PFSK-1 (cell line): ENCODE results near the gene GARIN5A.

Source experiments
- FOXP2 ChIP-seq: optimal IDR thresholded peaks from 2 replicates; pipeline ENCODE3; 2011; ENCODE audit warnings: borderline replicate concordance, control low read depth, inconsistent platforms; ENCODE audit not compliant: insufficient read depth; ENCODE audit errors: extremely low read length, extremely low read depth
- POLR2AphosphoS5 ChIP-seq: IDR thresholded peaks from 2 replicates; pipeline ENCODE4 v1.6.1; 2012; ENCODE audit warnings: low read depth, mild to moderate bottlenecking, control low read depth, low read length, moderate library complexity
- SIN3A ChIP-seq: IDR thresholded peaks from 2 replicates; pipeline ENCODE4 v1.6.1; 2012; ENCODE audit warnings: mild to moderate bottlenecking, low read length, moderate library complexity, borderline replicate concordance; ENCODE audit not compliant: insufficient read depth
- TAF1 ChIP-seq: IDR thresholded peaks from 2 replicates; pipeline ENCODE4 v1.6.1; 2012; ENCODE audit warnings: low read length, control low read depth, borderline replicate concordance; ENCODE audit not compliant: insufficient read depth
- TF ChIP-seq, protein P1 (sequence below), 2 experiments: IDR thresholded peaks; 2 replicates each; pipeline versions ENCODE4 v1.6.1 to v1.8.0; 2011 to 2012; ENCODE audit warnings: low read depth in 2 of 2, low read length in 2 of 2, control low read depth in 1 of 2, inconsistent platforms in 1 of 2, mild to moderate bottlenecking in 1 of 2, moderate library complexity in 1 of 2; ENCODE audit not compliant: insufficient read depth in 1 of 2

GARIN5A gene

DNA sequence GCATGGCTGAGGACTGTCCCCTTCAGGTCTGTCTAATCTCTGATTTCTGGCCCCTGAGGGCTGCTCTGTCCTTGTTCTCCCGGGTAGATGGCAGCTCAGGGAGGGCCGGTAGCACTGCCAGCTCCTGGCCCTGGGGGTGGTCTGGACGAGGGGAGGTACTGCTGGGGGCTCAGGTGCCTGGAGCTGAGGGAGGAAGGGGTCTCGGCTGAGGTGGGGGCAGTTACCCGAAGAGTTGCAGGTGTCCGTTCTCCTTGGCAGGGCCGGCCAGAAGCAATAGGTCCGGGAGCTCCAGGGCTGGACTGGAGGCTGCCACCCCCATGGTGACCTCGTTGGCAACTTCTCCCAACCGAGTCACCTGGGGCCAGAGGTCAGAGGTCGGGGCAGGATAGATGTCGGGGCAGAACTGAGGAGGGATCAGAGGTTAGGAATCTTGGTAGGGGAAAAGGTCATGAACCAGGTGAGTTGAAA lies 1.5 kb downstream of the GARIN5A start:
- TF ChIP-seq FOXP2 (no peak), SIN3A (no peak), POLR2AphosphoS5 (no peak), TAF1 (no peak)
- TF ChIP-seq, protein P1, sequence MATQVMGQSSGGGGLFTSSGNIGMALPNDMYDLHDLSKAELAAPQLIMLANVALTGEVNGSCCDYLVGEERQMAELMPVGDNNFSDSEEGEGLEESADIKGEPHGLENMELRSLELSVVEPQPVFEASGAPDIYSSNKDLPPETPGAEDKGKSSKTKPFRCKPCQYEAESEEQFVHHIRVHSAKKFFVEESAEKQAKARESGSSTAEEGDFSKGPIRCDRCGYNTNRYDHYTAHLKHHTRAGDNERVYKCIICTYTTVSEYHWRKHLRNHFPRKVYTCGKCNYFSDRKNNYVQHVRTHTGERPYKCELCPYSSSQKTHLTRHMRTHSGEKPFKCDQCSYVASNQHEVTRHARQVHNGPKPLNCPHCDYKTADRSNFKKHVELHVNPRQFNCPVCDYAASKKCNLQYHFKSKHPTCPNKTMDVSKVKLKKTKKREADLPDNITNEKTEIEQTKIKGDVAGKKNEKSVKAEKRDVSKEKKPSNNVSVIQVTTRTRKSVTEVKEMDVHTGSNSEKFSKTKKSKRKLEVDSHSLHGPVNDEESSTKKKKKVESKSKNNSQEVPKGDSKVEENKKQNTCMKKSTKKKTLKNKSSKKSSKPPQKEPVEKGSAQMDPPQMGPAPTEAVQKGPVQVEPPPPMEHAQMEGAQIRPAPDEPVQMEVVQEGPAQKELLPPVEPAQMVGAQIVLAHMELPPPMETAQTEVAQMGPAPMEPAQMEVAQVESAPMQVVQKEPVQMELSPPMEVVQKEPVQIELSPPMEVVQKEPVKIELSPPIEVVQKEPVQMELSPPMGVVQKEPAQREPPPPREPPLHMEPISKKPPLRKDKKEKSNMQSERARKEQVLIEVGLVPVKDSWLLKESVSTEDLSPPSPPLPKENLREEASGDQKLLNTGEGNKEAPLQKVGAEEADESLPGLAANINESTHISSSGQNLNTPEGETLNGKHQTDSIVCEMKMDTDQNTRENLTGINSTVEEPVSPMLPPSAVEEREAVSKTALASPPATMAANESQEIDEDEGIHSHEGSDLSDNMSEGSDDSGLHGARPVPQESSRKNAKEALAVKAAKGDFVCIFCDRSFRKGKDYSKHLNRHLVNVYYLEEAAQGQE (IDR thresholded peaks at IDR 0.05; ENCODE audit: insufficient read depth in 1 of 2, low read depth in 2 of 2, low read length in 2 of 2), result no peak

DNA sequence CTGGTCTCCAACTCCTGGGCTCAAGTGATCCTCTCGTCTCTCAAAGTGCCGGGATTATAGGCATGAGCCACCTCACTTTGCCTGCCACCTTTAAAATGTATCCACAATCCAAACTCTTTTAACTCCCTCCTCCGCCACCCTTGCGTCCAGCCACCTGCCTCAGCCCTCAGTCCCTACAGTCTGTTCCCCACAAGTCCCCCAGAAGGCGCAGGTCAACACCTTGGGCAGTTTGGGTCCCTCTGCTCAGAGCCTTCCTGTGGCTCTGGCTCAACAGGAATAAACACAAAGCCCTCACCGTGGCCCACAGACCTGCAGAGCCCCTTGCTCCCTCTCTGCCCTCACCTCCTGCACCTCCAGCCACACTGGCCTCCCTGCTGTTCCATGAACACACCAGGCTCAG lies 7.8 kb downstream of the GARIN5A start:
- TF ChIP-seq, protein P1 (IDR thresholded peaks at IDR 0.05; ENCODE audit: insufficient read depth in 1 of 2, low read depth in 2 of 2, low read length in 2 of 2), result no peak
- TF ChIP-seq TAF1, result no peak
- no peak for TF ChIP-seq POLR2AphosphoS5
- TF ChIP-seq SIN3A, result no peak
- no peak for TF ChIP-seq FOXP2

DNA sequence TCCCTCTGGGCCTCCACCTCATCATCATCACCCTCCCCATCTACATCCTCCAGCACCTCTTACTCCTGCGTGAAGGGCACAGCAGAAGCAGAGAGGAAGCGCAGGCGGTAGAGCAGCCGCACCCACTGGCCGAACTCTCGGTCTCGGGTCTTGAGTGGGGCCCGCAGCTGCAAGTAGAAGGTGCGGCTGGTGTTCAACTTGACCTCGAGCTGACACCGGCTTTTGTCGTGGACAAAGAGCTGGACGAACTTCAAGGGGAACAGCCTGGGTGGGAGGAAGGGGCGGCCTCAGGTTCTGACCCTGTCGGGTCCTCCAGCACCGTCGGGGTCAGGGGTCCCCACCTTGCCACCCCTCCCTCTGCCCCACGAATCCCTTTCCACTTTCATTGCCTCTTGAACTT lies 9.1 kb downstream of the GARIN5A start:
- no peak for TF ChIP-seq POLR2AphosphoS5
- no peak for TF ChIP-seq FOXP2
- TF ChIP-seq, protein P1 (IDR thresholded peaks at IDR 0.05; ENCODE audit: insufficient read depth in 1 of 2, low read depth in 2 of 2, low read length in 2 of 2), result no peak
- no peak for TF ChIP-seq SIN3A
- no peak for TF ChIP-seq TAF1

DNA sequence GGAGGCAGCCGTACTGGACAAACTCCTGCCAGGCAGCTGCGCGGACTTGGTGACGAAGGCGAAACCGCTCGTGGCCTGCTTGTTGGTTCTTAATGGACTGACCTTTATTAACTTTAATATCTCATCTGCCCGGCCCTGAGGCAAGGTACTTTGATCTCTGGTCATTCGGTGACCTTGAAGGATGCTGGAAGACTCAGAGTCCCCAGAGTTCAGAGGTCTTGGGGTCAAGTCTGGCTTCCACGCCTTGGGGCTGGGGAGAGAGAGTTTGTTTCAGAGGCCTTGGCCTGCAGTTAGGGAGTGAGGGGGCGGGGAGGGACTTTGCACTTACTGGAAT lies 10.0 kb downstream of the GARIN5A start:
- TF ChIP-seq TAF1 (no peak), SIN3A (no peak), POLR2AphosphoS5 (no peak), FOXP2 (no peak)
- TF ChIP-seq, protein P1 (IDR thresholded peaks at IDR 0.05; ENCODE audit: insufficient read depth in 1 of 2, low read depth in 2 of 2, low read length in 2 of 2), result no peak

DNA sequence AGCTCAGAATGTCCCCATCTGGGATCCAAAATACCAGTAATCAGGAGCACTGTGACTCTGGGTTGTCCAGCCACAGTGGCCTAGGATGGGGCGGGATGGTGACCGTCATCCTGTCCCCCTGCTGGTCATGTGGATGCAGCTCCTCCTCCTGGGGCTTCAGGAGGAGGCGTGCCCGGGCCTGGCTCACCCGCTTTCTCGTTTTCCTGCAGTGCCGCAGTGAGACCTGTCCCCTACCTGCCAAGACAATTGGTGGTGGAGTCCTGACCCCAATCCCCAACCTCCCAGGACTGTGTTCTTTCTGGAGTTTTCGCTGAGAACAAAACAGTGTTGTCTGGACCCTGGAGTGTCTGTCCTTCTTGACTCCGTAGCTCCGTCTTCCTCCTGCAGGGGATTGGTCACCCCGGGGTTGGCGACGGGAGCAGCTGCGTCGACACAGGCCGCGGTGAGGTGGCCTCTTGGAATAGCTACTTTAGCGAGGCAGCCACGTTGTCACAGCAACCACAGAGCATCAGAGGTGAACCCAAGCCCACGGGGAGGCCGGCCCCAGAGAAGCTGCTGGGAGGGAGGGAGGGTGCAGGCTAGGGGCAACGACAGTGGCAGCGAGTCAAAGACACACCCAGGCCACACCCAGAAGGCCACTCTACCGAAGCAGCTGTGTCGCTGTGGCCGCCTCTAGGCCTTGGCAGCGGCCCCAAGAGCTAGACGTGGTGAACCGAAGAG lies 10.5 kb downstream of the GARIN5A start:
- TF ChIP-seq TAF1 (no peak), SIN3A (no peak), POLR2AphosphoS5 (no peak), FOXP2 (no peak)
